CD4-positive, CD25-positive, alpha-beta regulatory T cell (primary cell): ENCODE data around the gene SLC6A20. TPM values are rescaled to one million over a fixed set of nuclear protein-coding genes. Genes with fewer than 3 reads are reported as not detected.

Experiments used
- polyA plus RNA-seq, 4 donors: library from polyadenylated mRNA; unstranded; fragments of 300-500 nt; fragmentation: Illumina TruSeq; gene quantifications; one replicate each; pipeline ENCODE4 v1.2.3, GENCODE V29; 2021
- total RNA-seq: library from RNA; stranded (reverse); gene quantifications from one replicate; pipeline ENCODE4 v1.2.3, GENCODE V29; 2022

The SLC6A20 gene
- total and polyA plus RNA-seq, 5 donors from 2014 or later: 0.54 TPM; not detected in 4

Other genes with a start within 250 kb of the SLC6A20 start
- 46.3 TPM for gene LIMD1, start 201.8 kb downstream of the SLC6A20 start, total RNA-seq
- gene LIMD1, start 201.8 kb downstream of the SLC6A20 start, polyA plus RNA-seq: 10 to 100 TPM in 1 of 4 donors, 1 to 10 TPM in 3; 7.1 to 12.9 (median 8.2) TPM
- 70.0 TPM for gene SACM1L, start 107.1 kb downstream of the SLC6A20 start, total RNA-seq
- 10 to 100 TPM; 13.4 to 23.3 (median 18.4) TPM for gene SACM1L, start 107.1 kb downstream of the SLC6A20 start, polyA plus RNA-seq
- 7.6 TPM for gene LZTFL1, start 45.6 kb upstream of the SLC6A20 start, total RNA-seq
- gene LZTFL1, start 45.6 kb upstream of the SLC6A20 start, polyA plus RNA-seq: 10 to 100 TPM in 3 of 4 donors, 1 to 10 TPM in 1; 6.4 to 14.6 (median 11.3) TPM
- gene CCR9, start 90.0 kb upstream of the SLC6A20 start, total RNA-seq: not detected
- gene CCR9, start 90.0 kb upstream of the SLC6A20 start, polyA plus RNA-seq: 10 to 100 TPM in 3 of 4 donors, 1 to 10 TPM in 1; 5.6 to 16.7 (median 11.3) TPM
- 23.7 TPM for gene CXCR6, start 146.9 kb upstream of the SLC6A20 start, total RNA-seq
- gene CXCR6, start 146.9 kb upstream of the SLC6A20 start, polyA plus RNA-seq: 10 to 100 TPM; 23.7 to 40.3 (median 30.0) TPM
- 42.5 TPM for gene FYCO1, start 199.3 kb upstream of the SLC6A20 start, total RNA-seq
- 1 to 10 TPM; 2.1 to 3.3 (median 2.4) TPM for gene FYCO1, start 199.3 kb upstream of the SLC6A20 start, polyA plus RNA-seq
- not detected for gene XCR1, start 230.9 kb upstream of the SLC6A20 start, total RNA-seq
- not detected for gene XCR1, start 230.9 kb upstream of the SLC6A20 start, polyA plus RNA-seq